SK-N-SH (cell line): ENCODE data around the gene ITGA6. TPM values are rescaled to one million over a fixed set of nuclear protein-coding genes. Genes with fewer than 3 reads are reported as not detected.

Experiments
- CTCF ChIA-PET: fragments of 300-600, 350-600 bp; formaldehyde crosslinking; extraction: SDS; loops from one replicate; lab custom pipeline; 2021; lab: Yijun Ruan, JAX
- POLR2A ChIA-PET: fragments of 350-600 bp; sonication (Branson Sonifier 250); formaldehyde crosslinking; extraction: SDS; loops from one replicate; lab custom pipeline; 2020; ENCODE audit warnings: antibody characterized with exemption, inconsistent platforms; lab: Yijun Ruan, JAX
- DNase-seq: peaks from one replicate; pipeline ENCODE4 v3.0.0; 2012
- H2AFZ ChIP-seq: fragments of 200-600 bp; sonication (generic); 2 replicates; pipeline ENCODE4 v1.8.1; 2016; ENCODE audit warnings: antibody characterized with exemption, mild to moderate bottlenecking, low read depth
- H3F3A ChIP-seq: fragments of 200-600 bp; sonication (generic); replicated peaks from 2 replicates; pipeline ENCODE3; 2016; ENCODE audit warnings: antibody characterized with exemption, mild to moderate bottlenecking; ENCODE audit not compliant: insufficient read depth
- H3K27ac ChIP-seq, 2 experiments: fragments of 200-500 bp in 1 of 2; fragments of 200-600 bp in 1 of 2; sonication (Bioruptor generic) in 1 of 2; sonication (generic), shearing (Covaris generic) in 1 of 2; 2 replicates each; pipeline versions ENCODE4 v1.5.1 to v1.6.1; 2014 to 2016; ENCODE audit warnings: low read depth in 2 of 2, inconsistent platforms in 1 of 2, low read length in 1 of 2, mild to moderate bottlenecking in 1 of 2, mixed read lengths in 1 of 2
- H3K27me3 ChIP-seq: fragments of 200-600 bp; sonication (generic), shearing (Covaris generic); 2 replicates; pipeline ENCODE4 v1.6.1; 2016; ENCODE audit warnings: mixed run types; ENCODE audit not compliant: insufficient read depth
- H3K36me3 ChIP-seq, 2 experiments: fragments of 200-500 bp in 1 of 2; fragments of 200-600 bp in 1 of 2; sonication (Bioruptor generic) in 1 of 2; sonication (generic) in 1 of 2; replicated peaks in 1 of 2; 2 replicates each; pipeline versions ENCODE3 to v1.5.1; 2014 to 2016; ENCODE audit warnings: low read length in 1 of 2, mild to moderate bottlenecking in 1 of 2; ENCODE audit not compliant: insufficient read depth in 2 of 2, control insufficient read depth in 1 of 2
- H3K4me1 ChIP-seq, 2 experiments: fragments of 200-500 bp in 1 of 2; fragments of 200-600 bp in 1 of 2; sonication (Bioruptor generic) in 1 of 2; sonication (generic), shearing (Covaris generic) in 1 of 2; 2 replicates each; pipeline versions ENCODE4 v1.5.1 to v1.6.1; 2014 to 2016; ENCODE audit warnings: low read depth in 1 of 2, low read length in 1 of 2, mixed run types in 1 of 2; ENCODE audit not compliant: insufficient read depth in 2 of 2, control insufficient read depth in 1 of 2
- H3K4me2 ChIP-seq: fragments of 200-600 bp; sonication (generic), shearing (Covaris generic); 2 replicates; pipeline ENCODE4 v1.6.1; 2017; ENCODE audit warnings: mixed run types
- H3K4me3 ChIP-seq, 2 experiments: fragments of 200-500 bp in 1 of 2; fragments of 200-600 bp in 1 of 2; sonication (Bioruptor generic) in 1 of 2; sonication (generic), shearing (Covaris generic) in 1 of 2; 2 replicates each; pipeline versions ENCODE4 v1.5.1 to v1.8.1; 2014 to 2016; ENCODE audit warnings: low read depth in 2 of 2, inconsistent platforms in 1 of 2, low read length in 1 of 2, mild to moderate bottlenecking in 1 of 2, mixed read lengths in 1 of 2, moderate library complexity in 1 of 2
- H3K79me2 ChIP-seq: fragments of 200-600 bp; sonication (generic); 2 replicates; pipeline ENCODE4 v1.8.1; 2017; ENCODE audit warnings: mild to moderate bottlenecking; ENCODE audit not compliant: insufficient read depth
- H3K9ac ChIP-seq: fragments of 200-600 bp; sonication (generic); 2 replicates; pipeline ENCODE4 v1.6.1; 2017; ENCODE audit warnings: mixed run types
- H3K9me2 ChIP-seq: fragments of 200-600 bp; sonication (generic); 2 replicates; pipeline ENCODE4 v1.6.1; 2017; ENCODE audit warnings: mixed run types
- H3K9me3 ChIP-seq: fragments of 200-600 bp; sonication (generic); 2 replicates; pipeline ENCODE4 v1.6.1; 2017; ENCODE audit warnings: mixed run types, mild to moderate bottlenecking, moderate library complexity
- H4K20me1 ChIP-seq: fragments of 200-600 bp; sonication (generic); 2 replicates; pipeline ENCODE4 v1.6.1; 2017; ENCODE audit warnings: mild to moderate bottlenecking, mixed run types; ENCODE audit not compliant: insufficient read depth
- CHD2 ChIP-seq: fragments of 150-350 bp; IDR thresholded peaks from 2 replicates; pipeline ENCODE4 v1.6.1; 2018; ENCODE audit warnings: low read length; ENCODE audit not compliant: partially characterized antibody
- EP300 ChIP-seq, 2 experiments: IDR thresholded peaks; 2 replicates each; pipeline versions ENCODE4 v1.4.0 to v1.6.1; 2012; ENCODE audit warnings: borderline replicate concordance in 1 of 2, low read depth in 1 of 2, low read length in 1 of 2
- FOXM1 ChIP-seq: IDR thresholded peaks from 2 replicates; pipeline ENCODE4 v1.4.0; 2012; ENCODE audit warnings: low read depth, mild to moderate bottlenecking
- GABPA ChIP-seq: IDR thresholded peaks from 2 replicates; pipeline ENCODE4 v1.4.0; 2012; ENCODE audit warnings: low read depth, mild to moderate bottlenecking
- GATA2 ChIP-seq: sonication (generic); formaldehyde crosslinking; IDR thresholded peaks from 2 replicates; pipeline ENCODE4 v1.5.0; 2020; ENCODE audit warnings: mild to moderate bottlenecking, missing genetic modification reagents
- JUND ChIP-seq: IDR thresholded peaks from 2 replicates; pipeline ENCODE4 v1.4.0; 2012
- MEF2A ChIP-seq: IDR thresholded peaks from 2 replicates; pipeline ENCODE4 v1.4.0; 2012; ENCODE audit warnings: low read depth, borderline replicate concordance
- MXI1 ChIP-seq: IDR thresholded peaks from 2 replicates; pipeline ENCODE4 v1.6.1; 2012; ENCODE audit warnings: mild to moderate bottlenecking, low read depth, low read length, improper control_type of control experiment
- POLR2AphosphoS5 ChIP-seq: IDR thresholded peaks from 2 replicates; pipeline ENCODE4 v1.6.1; 2012; ENCODE audit warnings: low read depth, low read length
- RAD21 ChIP-seq: IDR thresholded peaks from 2 replicates; pipeline ENCODE4 v1.6.1; 2012; ENCODE audit warnings: mild to moderate bottlenecking, low read length
- RFX5 ChIP-seq: IDR thresholded peaks from 2 replicates; pipeline ENCODE4 v1.6.1; 2012; ENCODE audit warnings: mild to moderate bottlenecking, improper control_type of control experiment, low read length
- RXRA ChIP-seq: IDR thresholded peaks from 2 replicates; pipeline ENCODE4 v1.4.0; 2012; ENCODE audit warnings: low read depth, mild to moderate bottlenecking, borderline replicate concordance
- SIN3A ChIP-seq: IDR thresholded peaks from 2 replicates; pipeline ENCODE4 v1.6.1; 2012; ENCODE audit warnings: low read depth, mild to moderate bottlenecking, low read length, moderate library complexity, borderline replicate concordance
- SMC3 ChIP-seq: IDR thresholded peaks from 2 replicates; pipeline ENCODE4 v1.6.1; 2012; ENCODE audit warnings: low read depth, low read length, improper control_type of control experiment
- TAF1 ChIP-seq: IDR thresholded peaks from 2 replicates; pipeline ENCODE4 v1.6.1; 2012; ENCODE audit warnings: low read depth, mild to moderate bottlenecking, low read length, moderate library complexity, borderline replicate concordance
- TEAD4 ChIP-seq: IDR thresholded peaks from 2 replicates; pipeline ENCODE4 v1.4.0; 2012; ENCODE audit warnings: mild to moderate bottlenecking, borderline replicate concordance; ENCODE audit not compliant: insufficient read depth
- YY1 ChIP-seq: IDR thresholded peaks from 2 replicates; pipeline ENCODE4 v1.4.0; 2012; ENCODE audit warnings: low read depth, mild to moderate bottlenecking
- WGBS: methylation state at CpG from one replicate; pipeline ENCODE4 v1.1.6; 2017; ENCODE audit warnings: low lambda C conversion rate; 5-methylcytosine and 5-hydroxymethylcytosine counted together
- polyA plus RNA-seq, 3 experiments: library from polyadenylated mRNA; depleted of rRNA; stranded (reverse); fragments of >200 nt; gene quantifications; 2 replicates each; pipeline ENCODE4 v1.2.3, GENCODE V29; 2012
- TF ChIP-seq, protein P1 (sequence below): fragments of 200-600 bp; sonication (generic); IDR thresholded peaks from 2 replicates; pipeline ENCODE4 v1.6.1; 2017; ENCODE audit warnings: antibody characterized with exemption, mild to moderate bottlenecking, moderate library complexity
- TF ChIP-seq, protein P2 (sequence below): IDR thresholded peaks from 2 replicates; pipeline ENCODE4 v1.4.0; 2012; ENCODE audit warnings: low read depth, borderline replicate concordance
- TF ChIP-seq, protein P3 (sequence below): fragments of 150-350 bp; IDR thresholded peaks from 2 replicates; pipeline ENCODE4 v1.6.1; 2016; ENCODE audit warnings: mild to moderate bottlenecking, low read depth, low read length

ITGA6 gene
- polyA plus RNA-seq, 1 of the 3 experiments (the other 2 are of a cell fraction) = 26.0 TPM

DNA sequence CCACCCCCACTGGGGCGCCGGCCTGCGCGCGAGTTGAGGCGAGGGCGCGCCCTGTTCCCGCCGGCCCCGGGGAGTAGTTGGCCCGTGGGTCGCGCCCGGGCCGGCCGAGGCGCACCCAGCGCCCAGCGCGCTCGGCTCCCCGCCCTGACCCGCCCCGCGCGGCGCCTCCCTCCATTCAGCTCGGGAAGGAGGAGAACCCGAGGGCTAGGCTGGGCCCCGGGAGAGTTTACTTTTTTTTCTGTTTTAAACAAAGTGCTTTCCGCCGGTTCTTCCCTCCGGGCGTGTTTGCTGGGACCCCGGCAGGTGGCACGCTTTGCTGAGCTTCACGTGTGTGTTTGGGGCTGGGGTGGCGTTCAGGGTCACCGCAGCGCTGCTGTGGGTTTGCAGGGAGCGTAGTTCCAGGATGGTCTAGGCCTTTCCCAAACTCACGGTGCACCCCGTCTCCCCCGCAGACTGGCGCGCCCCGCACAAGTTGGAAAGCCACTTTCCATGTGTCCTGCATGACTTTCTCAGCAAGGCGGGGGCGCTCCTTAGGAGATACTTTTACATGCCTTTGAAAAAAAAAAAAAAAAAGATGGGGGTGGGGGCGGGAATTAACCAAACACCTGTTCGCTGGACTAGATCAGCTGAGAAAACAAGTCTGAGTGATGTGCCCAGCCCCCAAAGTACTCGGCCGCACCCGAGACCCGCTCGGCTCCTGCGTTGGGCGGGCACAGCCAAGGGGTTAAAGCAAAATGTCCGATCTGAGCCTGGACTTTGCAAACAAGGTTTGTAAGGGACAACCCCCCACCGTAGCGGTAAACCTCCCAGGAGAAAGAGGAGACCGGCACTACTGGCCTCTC lies 825 bp downstream of the ITGA6 start:
- Histone ChIP-seq H2AFZ (peak overlapping the region; percentile 86), H3K36me3 (no peaks in the 10 kb centered on the region), H3K4me1 (peaks cover 7 to 18% of the 10 kb centered on the region in 2 experiments; a peak in 3 of 4 replicates), H3K9me2 (no peaks in the 10 kb centered on the region), H3K27ac (peak overlapping the region in 1 of 2 experiments; percentile 27; a peak in 1 of 4 replicates), H3K9me3 (no peaks in the 10 kb centered on the region), H4K20me1 (peaks cover 16% of the 10 kb centered on the region), H3K9ac (peak overlapping the region; percentile 70), H3K4me2 (peak overlapping the region; percentile 72), H3K27me3 (no peaks in the 10 kb centered on the region), H3K4me3 (peak overlapping the region; percentile 85 to 88), H3F3A (no peaks in the 10 kb centered on the region), H3K79me2 (peaks cover 64% of the 10 kb centered on the region)
- POLR2A ChIA-PET = no interaction called here
- TF ChIP-seq GATA2 (CRISPR knock-in tag) (no peak), EP300 (IDR thresholded peaks at IDR 0.05; ENCODE audit: borderline replicate concordance in 1 of 2, low read depth in 1 of 2, low read length in 1 of 2) (no peak), MXI1 (no peak), RAD21 (peak; percentile 25; the same call in 1 of the 2 replicates), SIN3A (0 out of 2 replicates have a peak, but pooled peaks have one; percentile 19), TAF1 (no peak), JUND (no peak), SMC3 (peak; percentile 31), GABPA (no peak)
- TF ChIP-seq, protein P1, sequence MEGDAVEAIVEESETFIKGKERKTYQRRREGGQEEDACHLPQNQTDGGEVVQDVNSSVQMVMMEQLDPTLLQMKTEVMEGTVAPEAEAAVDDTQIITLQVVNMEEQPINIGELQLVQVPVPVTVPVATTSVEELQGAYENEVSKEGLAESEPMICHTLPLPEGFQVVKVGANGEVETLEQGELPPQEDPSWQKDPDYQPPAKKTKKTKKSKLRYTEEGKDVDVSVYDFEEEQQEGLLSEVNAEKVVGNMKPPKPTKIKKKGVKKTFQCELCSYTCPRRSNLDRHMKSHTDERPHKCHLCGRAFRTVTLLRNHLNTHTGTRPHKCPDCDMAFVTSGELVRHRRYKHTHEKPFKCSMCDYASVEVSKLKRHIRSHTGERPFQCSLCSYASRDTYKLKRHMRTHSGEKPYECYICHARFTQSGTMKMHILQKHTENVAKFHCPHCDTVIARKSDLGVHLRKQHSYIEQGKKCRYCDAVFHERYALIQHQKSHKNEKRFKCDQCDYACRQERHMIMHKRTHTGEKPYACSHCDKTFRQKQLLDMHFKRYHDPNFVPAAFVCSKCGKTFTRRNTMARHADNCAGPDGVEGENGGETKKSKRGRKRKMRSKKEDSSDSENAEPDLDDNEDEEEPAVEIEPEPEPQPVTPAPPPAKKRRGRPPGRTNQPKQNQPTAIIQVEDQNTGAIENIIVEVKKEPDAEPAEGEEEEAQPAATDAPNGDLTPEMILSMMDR = peak; percentile 30
- TF ChIP-seq, protein P2, sequence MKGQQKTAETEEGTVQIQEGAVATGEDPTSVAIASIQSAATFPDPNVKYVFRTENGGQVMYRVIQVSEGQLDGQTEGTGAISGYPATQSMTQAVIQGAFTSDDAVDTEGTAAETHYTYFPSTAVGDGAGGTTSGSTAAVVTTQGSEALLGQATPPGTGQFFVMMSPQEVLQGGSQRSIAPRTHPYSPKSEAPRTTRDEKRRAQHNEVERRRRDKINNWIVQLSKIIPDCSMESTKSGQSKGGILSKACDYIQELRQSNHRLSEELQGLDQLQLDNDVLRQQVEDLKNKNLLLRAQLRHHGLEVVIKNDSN = no peak
- peak; percentile 74 for DNase-seq
- WGBS = 13% methylated on average over 48 of the region's 63 CpGs
- CTCF ChIA-PET = interaction anchor here (0.6 to 4.1 kb wide), 8 partner anchors 9 to 325 kb away, joined by 3 to 30 read pairs (median 3); no protein-coding TSS in a partner anchor

DNA sequence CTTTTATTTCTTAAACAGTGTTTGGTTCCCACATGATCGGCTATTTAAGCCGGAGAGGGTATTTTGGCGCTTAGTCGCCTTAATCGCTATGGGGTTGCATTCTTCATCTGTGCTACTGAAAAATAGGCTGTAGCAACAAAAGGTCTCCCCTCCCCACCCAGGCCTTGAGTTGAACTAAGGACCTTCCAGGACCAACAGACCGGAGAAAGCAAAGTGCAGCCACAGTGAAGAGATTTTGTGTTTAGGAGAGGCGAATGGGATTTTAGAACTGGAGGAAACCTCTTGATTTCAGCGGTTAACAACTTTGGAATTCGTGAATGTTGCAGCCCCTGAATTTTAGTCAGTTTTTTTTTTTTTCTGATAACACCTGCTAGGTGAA lies 1.4 kb downstream of the ITGA6 start:
- no peak for DNase-seq
- Histone ChIP-seq H3K27ac (no peak overlapping the region), H2AFZ (no peak overlapping the region), H3K9me3 (no peaks in the 10 kb centered on the region), H3K4me1 (peaks cover 7 to 18% of the 10 kb centered on the region in 2 experiments; a peak in 3 of 4 replicates), H3K4me3 (peak overlapping the region; percentile 85 to 88; a peak in 3 of 4 replicates), H3K36me3 (no peaks in the 10 kb centered on the region), H3K9ac (peak overlapping the region; percentile 70; the same call in 1 of the 2 replicates), H3K27me3 (no peaks in the 10 kb centered on the region), H3F3A (no peaks in the 10 kb centered on the region), H4K20me1 (peaks cover 16% of the 10 kb centered on the region), H3K9me2 (no peaks in the 10 kb centered on the region), H3K79me2 (peaks cover 70% of the 10 kb centered on the region), H3K4me2 (peak overlapping the region; percentile 72)
- ChIA-PET CTCF (interaction anchor here (2.3 to 4.1 kb wide), 2 partner anchors 34 to 37 kb away, joined by 11 to 30 read pairs; no protein-coding TSS in a partner anchor), POLR2A (no interaction called here)
- 63% methylated on average over 9 of the region's 9 CpGs for WGBS
- no peak for TF ChIP-seq TEAD4
- TF ChIP-seq YY1 = no peak
- TF ChIP-seq GABPA = no peak
- no peak for TF ChIP-seq CHD2
- no peak for TF ChIP-seq SIN3A
- TF ChIP-seq, protein P3, sequence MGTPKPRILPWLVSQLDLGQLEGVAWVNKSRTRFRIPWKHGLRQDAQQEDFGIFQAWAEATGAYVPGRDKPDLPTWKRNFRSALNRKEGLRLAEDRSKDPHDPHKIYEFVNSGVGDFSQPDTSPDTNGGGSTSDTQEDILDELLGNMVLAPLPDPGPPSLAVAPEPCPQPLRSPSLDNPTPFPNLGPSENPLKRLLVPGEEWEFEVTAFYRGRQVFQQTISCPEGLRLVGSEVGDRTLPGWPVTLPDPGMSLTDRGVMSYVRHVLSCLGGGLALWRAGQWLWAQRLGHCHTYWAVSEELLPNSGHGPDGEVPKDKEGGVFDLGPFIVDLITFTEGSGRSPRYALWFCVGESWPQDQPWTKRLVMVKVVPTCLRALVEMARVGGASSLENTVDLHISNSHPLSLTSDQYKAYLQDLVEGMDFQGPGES = no peak
- TF ChIP-seq RXRA = no peak
- no peak for TF ChIP-seq RFX5
- no peak for TF ChIP-seq TAF1
- TF ChIP-seq FOXM1 = no peak
- TF ChIP-seq MEF2A = no peak
- TF ChIP-seq, protein P1 = no peak
- no peak for TF ChIP-seq POLR2AphosphoS5
- TF ChIP-seq EP300 (IDR thresholded peaks at IDR 0.05; ENCODE audit: borderline replicate concordance in 1 of 2, low read depth in 1 of 2, low read length in 1 of 2) = no peak
